ENCODE results near the gene IFNA5. TPM values are rescaled to one million over a fixed set of nuclear protein-coding genes. Genes with fewer than 3 reads are reported as not detected.

Gene IFNA5
- polyA plus RNA-seq, 1 donor from 2014 or later = not detected

- Histone ChIP-seq H3F3A (ENCODE audit: insufficient read depth, low read length, poor library complexity, severe bottlenecking) (no peaks in the 10 kb centered on the region), H3K4me3 (ENCODE audit: low read length) (no peak overlapping the region), H3K9me3 (ENCODE audit: low read length) (no peaks in the 10 kb centered on the region), H2AFZ (ENCODE audit: low read depth, low read length) (no peak overlapping the region), H3K36me3 (ENCODE audit: insufficient read depth, low read length) (no peaks in the 10 kb centered on the region), H3K9ac (ENCODE audit: low read length) (no peak overlapping the region), H4K20me1 (ENCODE audit: insufficient read depth) (no peaks in the 10 kb centered on the region), H3K79me2 (replicated peaks; ENCODE audit: insufficient read depth, low read length) (no peaks in the 10 kb centered on the region), H3K27me3 (ENCODE audit: insufficient read depth, low read depth, low read length) (no peaks in the 10 kb centered on the region), H3K4me2 (ENCODE audit: low read length) (no peak overlapping the region), H3K9me2 (ENCODE audit: insufficient read depth, low read length) (no peaks in the 10 kb centered on the region), H3K27ac (ENCODE audit: low read length) (no peak overlapping the region)
- no peak for TF ChIP-seq SMC3 (conservative IDR thresholded peaks at IDR 0.05; ENCODE audit: poor library complexity)
- no peak for TF ChIP-seq POLR2AphosphoS5 (IDR thresholded peaks at IDR 0.05)
- no peak for TF ChIP-seq EZH2 (IDR thresholded peaks at IDR 0.05; ENCODE audit: borderline replicate concordance, insufficient read depth, low read length, poor library complexity, severe bottlenecking)
- no peak for TF ChIP-seq TAF1 (IDR thresholded peaks at IDR 0.05; ENCODE audit: low read depth)
- no peak for TF ChIP-seq EP300 (conservative IDR thresholded peaks at IDR 0.05; ENCODE audit: poor library complexity, severe bottlenecking)
- TF ChIP-seq RAD21 (conservative IDR thresholded peaks at IDR 0.05) = no peak
- TF ChIP-seq MXI1 (conservative IDR thresholded peaks at IDR 0.05; ENCODE audit: poor library complexity, severe bottlenecking) = no peak
- no peak for TF ChIP-seq REST (IDR thresholded peaks at IDR 0.05; ENCODE audit: borderline replicate concordance)
- TF ChIP-seq, protein P1, sequence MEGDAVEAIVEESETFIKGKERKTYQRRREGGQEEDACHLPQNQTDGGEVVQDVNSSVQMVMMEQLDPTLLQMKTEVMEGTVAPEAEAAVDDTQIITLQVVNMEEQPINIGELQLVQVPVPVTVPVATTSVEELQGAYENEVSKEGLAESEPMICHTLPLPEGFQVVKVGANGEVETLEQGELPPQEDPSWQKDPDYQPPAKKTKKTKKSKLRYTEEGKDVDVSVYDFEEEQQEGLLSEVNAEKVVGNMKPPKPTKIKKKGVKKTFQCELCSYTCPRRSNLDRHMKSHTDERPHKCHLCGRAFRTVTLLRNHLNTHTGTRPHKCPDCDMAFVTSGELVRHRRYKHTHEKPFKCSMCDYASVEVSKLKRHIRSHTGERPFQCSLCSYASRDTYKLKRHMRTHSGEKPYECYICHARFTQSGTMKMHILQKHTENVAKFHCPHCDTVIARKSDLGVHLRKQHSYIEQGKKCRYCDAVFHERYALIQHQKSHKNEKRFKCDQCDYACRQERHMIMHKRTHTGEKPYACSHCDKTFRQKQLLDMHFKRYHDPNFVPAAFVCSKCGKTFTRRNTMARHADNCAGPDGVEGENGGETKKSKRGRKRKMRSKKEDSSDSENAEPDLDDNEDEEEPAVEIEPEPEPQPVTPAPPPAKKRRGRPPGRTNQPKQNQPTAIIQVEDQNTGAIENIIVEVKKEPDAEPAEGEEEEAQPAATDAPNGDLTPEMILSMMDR (IDR thresholded peaks at IDR 0.05; ENCODE audit: poor library complexity, severe bottlenecking) = no peak
Observed at GRCh38 chr9:21294904-21295538, 10.1 kb downstream of the IFNA5 start.

GRCh38 chr9:21294364-21294774 lies 10.7 kb downstream of the IFNA5 start:
- no peak overlapping the region for H3K4me3 ChIP-seq (ENCODE audit: low read length)
- H3K9ac ChIP-seq (ENCODE audit: low read length) = no peak overlapping the region
- H3K4me2 ChIP-seq (ENCODE audit: low read length) = no peak overlapping the region

More at GRCh38 chr9:21294364-21294774, 10.7 kb downstream of the IFNA5 start:
- TF ChIP-seq EZH2 (IDR thresholded peaks at IDR 0.05; ENCODE audit: borderline replicate concordance, insufficient read depth, low read length, poor library complexity, severe bottlenecking) (no peak), SMC3 (conservative IDR thresholded peaks at IDR 0.05; ENCODE audit: poor library complexity) (no peak), EP300 (conservative IDR thresholded peaks at IDR 0.05; ENCODE audit: poor library complexity, severe bottlenecking) (no peak), TAF1 (IDR thresholded peaks at IDR 0.05; ENCODE audit: low read depth) (no peak), RAD21 (conservative IDR thresholded peaks at IDR 0.05) (no peak), REST (IDR thresholded peaks at IDR 0.05; ENCODE audit: borderline replicate concordance) (no peak), POLR2AphosphoS5 (IDR thresholded peaks at IDR 0.05) (no peak), MXI1 (conservative IDR thresholded peaks at IDR 0.05; ENCODE audit: poor library complexity, severe bottlenecking) (no peak)
- TF ChIP-seq, protein P1 (IDR thresholded peaks at IDR 0.05; ENCODE audit: poor library complexity, severe bottlenecking) = no peak
- Histone ChIP-seq H3K27ac (ENCODE audit: low read length) (no peak overlapping the region), H3K9me3 (ENCODE audit: low read length) (no peaks in the 10 kb centered on the region), H3K79me2 (replicated peaks; ENCODE audit: insufficient read depth, low read length) (no peaks in the 10 kb centered on the region), H3K36me3 (ENCODE audit: insufficient read depth, low read length) (no peaks in the 10 kb centered on the region), H3K9me2 (ENCODE audit: insufficient read depth, low read length) (no peaks in the 10 kb centered on the region), H2AFZ (ENCODE audit: low read depth, low read length) (no peak overlapping the region), H3F3A (ENCODE audit: insufficient read depth, low read length, poor library complexity, severe bottlenecking) (no peaks in the 10 kb centered on the region), H4K20me1 (ENCODE audit: insufficient read depth) (no peaks in the 10 kb centered on the region), H3K27me3 (ENCODE audit: insufficient read depth, low read depth, low read length) (no peaks in the 10 kb centered on the region)

All from neural cell (in vitro differentiated cells).